HepG2 (cell line): ENCODE results near the gene NELL1. TPM values are rescaled to one million over a fixed set of nuclear protein-coding genes. Genes with fewer than 3 reads are reported as not detected.

Experiments used
- ATAC-seq: fragments of 200-7000 bp; cut with Tn5 transposase; 3 replicates; pipeline ENCODE4 v1.9.1; 2020; ENCODE audit warnings: mild to moderate bottlenecking, moderate library complexity
- BruUV-seq: library from RNA; stranded (reverse); fragments of 400-500 nt; replicated peaks from 2 replicates; lab custom pipeline; 2021; lab: Mats Ljungman, UMichigan
- CTCF ChIA-PET: fragments of 300-600 bp; formaldehyde crosslinking; extraction: SDS; loops from one replicate; lab custom pipeline; 2021; ENCODE audit warnings: low total read pairs, inconsistent platforms, low intra/inter-chr PET ratio; lab: Yijun Ruan, JAX
- POLR2A ChIA-PET: fragments of 350-600 bp; sonication (Branson Sonifier 250); formaldehyde crosslinking; loops from one replicate; lab custom pipeline; 2020; ENCODE audit warnings: antibody characterized with exemption, inconsistent platforms; lab: Yijun Ruan, JAX
- DNase-seq: peaks from one replicate; pipeline ENCODE4 v3.0.0-alpha.2; 2015; ENCODE audit warnings: low spot score
- FAIRE-seq: peaks from 3 replicates; lab custom pipeline; 2011; peaks lifted over from hg19 to GRCh38; lab: Jason Lieb, UNC
- H2AFZ ChIP-seq: one replicate; pipeline ENCODE4 v1.6.1; 2011; ENCODE audit warnings: low read length, inconsistent platforms
- H3K27ac ChIP-seq: fragments of 300-600 bp; 3 replicates; pipeline ENCODE4 v1.8.0; 2011; ENCODE audit warnings: mixed run types, mild to moderate bottlenecking, mixed read lengths, low read length, inconsistent platforms; ENCODE audit not compliant: insufficient read depth; ENCODE audit errors: extremely low read length
- H3K27me3 ChIP-seq, 2 experiments: fragments of 200-600 bp in 1 of 2; 2 replicates in 1 of 2; 3 replicates in 1 of 2; pipeline versions ENCODE4 v1.6.0 to v1.8.0; 2011; ENCODE audit warnings: low read length in 2 of 2, mild to moderate bottlenecking in 2 of 2, moderate library complexity in 2 of 2, inconsistent platforms in 1 of 2; ENCODE audit not compliant: insufficient read depth in 2 of 2, control insufficient read depth in 1 of 2
- H3K36me3 ChIP-seq, 2 experiments: fragments of 200-600 bp in 1 of 2; replicated peaks in 1 of 2; 2 replicates in 1 of 2; 3 replicates in 1 of 2; pipeline versions ENCODE4 v1.5.1 to v1.8.0; 2011; ENCODE audit warnings: low read length in 2 of 2, inconsistent platforms in 1 of 2; ENCODE audit not compliant: insufficient read depth in 2 of 2, control insufficient read depth in 1 of 2
- H3K4me1 ChIP-seq: 2 replicates; pipeline ENCODE4 v1.5.1; 2012; ENCODE audit warnings: low read length, inconsistent platforms; ENCODE audit not compliant: insufficient read depth
- H3K4me2 ChIP-seq: 2 replicates; pipeline ENCODE4 v1.6.0; 2011; ENCODE audit warnings: low read depth, low read length, inconsistent platforms
- H3K4me3 ChIP-seq, 3 experiments: fragments of 200-600 bp in 1 of 3; sonication (generic), shearing (Covaris generic) in 1 of 3; replicated peaks in 1 of 3; 2 replicates each; pipeline ENCODE4 v1.5.1; 2011 to 2016; ENCODE audit warnings: low read length in 3 of 3, inconsistent platforms in 2 of 3, low read depth in 2 of 3, mild to moderate bottlenecking in 2 of 3, control low read depth in 1 of 3, mixed read lengths in 1 of 3; ENCODE audit not compliant: insufficient read depth in 1 of 3
- H3K79me2 ChIP-seq: one replicate; pipeline ENCODE4 v1.6.1; 2011; ENCODE audit warnings: low read length, inconsistent platforms; ENCODE audit not compliant: insufficient read depth
- H3K9ac ChIP-seq: 2 replicates; pipeline ENCODE4 v1.6.0; 2011; ENCODE audit warnings: mild to moderate bottlenecking, low read depth, low read length, inconsistent platforms; ENCODE audit not compliant: insufficient read depth
- H3K9me3 ChIP-seq: 2 replicates; pipeline ENCODE4 v1.5.1; 2012; ENCODE audit warnings: mild to moderate bottlenecking, low read length
- H4K20me1 ChIP-seq: 2 replicates; pipeline ENCODE4 v1.6.0; 2011; ENCODE audit warnings: inconsistent platforms, mild to moderate bottlenecking, low read length, moderate library complexity; ENCODE audit not compliant: insufficient read depth
- AFF4 ChIP-seq: sonication (generic); formaldehyde crosslinking; IDR thresholded peaks from 2 replicates; pipeline ENCODE4 v1.4.0; 2020; ENCODE audit warnings: missing genetic modification reagents
- WGBS: methylation state at CpG from one replicate; pipeline ENCODE4 v1.1.6; 2017; ENCODE audit warnings: low lambda C conversion rate; 5-methylcytosine and 5-hydroxymethylcytosine counted together
- in situ Hi-C: cut with HindIII; loops from 2 replicates; pipeline ENCODE4 v1.10.0; 2017; ENCODE audit warnings: low pct_unique_long_range_greater_than_20kb; ENCODE audit not compliant: extremely low pct_ligation_motif_present
- intact Hi-C: fragments of 100-400 bp; cut with micrococcal nuclease; formaldehyde crosslinking; loops from one replicate; pipeline ENCODE4 v1.10.0; 2022; ENCODE audit not compliant: unreplicated experiment
- polyA plus RNA-seq, 8 experiments: library from polyadenylated mRNA; depleted of rRNA in 3 of 8; stranded (reverse) in 7 of 8; unstranded in 1 of 8; fragments of >200 nt; fragmentation: Illumina TruSeq in 4 of 8; extraction: Trizol in 4 of 8; gene quantifications; 2 replicates each; pipeline versions ENCODE4 v1.2.1 to v1.2.3, GENCODE V29; 2011 to 2016; ENCODE audit warnings: low read depth in 4 of 8, missing spikeins in 1 of 8, mixed read lengths in 1 of 8; ENCODE audit not compliant: insufficient read depth in 1 of 8
- total RNA-seq, 5 experiments: library from RNA; depleted of rRNA; stranded (reverse); fragments of >200 nt; fragmentation: Illumina TruSeq; extraction: Trizol; gene quantifications; 2 replicates each; pipeline ENCODE4 v1.2.3, GENCODE V29; 2016; ENCODE audit warnings: low read depth in 1 of 5
- TF ChIP-seq, protein P1 (sequence below), 2 experiments: sonication (generic) in 1 of 2; formaldehyde crosslinking in 1 of 2; IDR thresholded peaks; 2 replicates each; pipeline versions ENCODE4 v1.6.1 to v1.9.0; 2014 to 2022; ENCODE audit warnings: antibody characterized with exemption in 1 of 2, borderline replicate concordance in 1 of 2, inconsistent platforms in 1 of 2, low read depth in 1 of 2, missing genetic modification reagents in 1 of 2
- TF ChIP-seq, protein P2 (sequence below): fragments of 450-650 bp; IDR thresholded peaks from 2 replicates; pipeline ENCODE4 v1.6.1; 2016

NELL1 gene
- total and polyA plus RNA-seq, 2 of the 13 experiments (the other 11 are each of a cell fraction or from before 2014, with no cell fraction given) = not detected

DNA sequence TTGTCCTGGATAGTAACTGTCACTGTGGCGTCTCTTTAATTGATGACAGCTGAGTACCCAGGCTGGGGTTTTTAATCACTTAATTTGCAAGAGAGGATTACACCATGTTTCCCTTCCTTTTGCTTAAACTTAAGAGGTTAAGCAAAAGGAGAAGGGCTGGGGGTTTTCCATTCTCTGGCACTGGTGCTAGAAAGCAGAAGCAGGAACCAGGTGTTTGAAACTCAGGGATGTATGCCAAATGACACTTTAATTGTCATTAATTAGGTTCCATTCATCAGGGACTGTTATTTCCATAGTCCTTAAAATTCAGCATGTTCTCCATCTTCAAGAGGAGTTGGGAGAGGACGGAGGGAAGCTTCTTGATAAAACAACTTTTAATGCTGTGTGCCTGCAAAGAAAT is 746.2 kb downstream of the NELL1 start (continued):
- TF ChIP-seq, protein P1, sequence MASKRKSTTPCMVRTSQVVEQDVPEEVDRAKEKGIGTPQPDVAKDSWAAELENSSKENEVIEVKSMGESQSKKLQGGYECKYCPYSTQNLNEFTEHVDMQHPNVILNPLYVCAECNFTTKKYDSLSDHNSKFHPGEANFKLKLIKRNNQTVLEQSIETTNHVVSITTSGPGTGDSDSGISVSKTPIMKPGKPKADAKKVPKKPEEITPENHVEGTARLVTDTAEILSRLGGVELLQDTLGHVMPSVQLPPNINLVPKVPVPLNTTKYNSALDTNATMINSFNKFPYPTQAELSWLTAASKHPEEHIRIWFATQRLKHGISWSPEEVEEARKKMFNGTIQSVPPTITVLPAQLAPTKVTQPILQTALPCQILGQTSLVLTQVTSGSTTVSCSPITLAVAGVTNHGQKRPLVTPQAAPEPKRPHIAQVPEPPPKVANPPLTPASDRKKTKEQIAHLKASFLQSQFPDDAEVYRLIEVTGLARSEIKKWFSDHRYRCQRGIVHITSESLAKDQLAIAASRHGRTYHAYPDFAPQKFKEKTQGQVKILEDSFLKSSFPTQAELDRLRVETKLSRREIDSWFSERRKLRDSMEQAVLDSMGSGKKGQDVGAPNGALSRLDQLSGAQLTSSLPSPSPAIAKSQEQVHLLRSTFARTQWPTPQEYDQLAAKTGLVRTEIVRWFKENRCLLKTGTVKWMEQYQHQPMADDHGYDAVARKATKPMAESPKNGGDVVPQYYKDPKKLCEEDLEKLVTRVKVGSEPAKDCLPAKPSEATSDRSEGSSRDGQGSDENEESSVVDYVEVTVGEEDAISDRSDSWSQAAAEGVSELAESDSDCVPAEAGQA (IDR thresholded peaks at IDR 0.05; ENCODE audit: low read depth) = no peak
- TF ChIP-seq, protein P1 (CRISPR knock-in tag; IDR thresholded peaks at IDR 0.05; ENCODE audit: borderline replicate concordance) = no peak

DNA sequence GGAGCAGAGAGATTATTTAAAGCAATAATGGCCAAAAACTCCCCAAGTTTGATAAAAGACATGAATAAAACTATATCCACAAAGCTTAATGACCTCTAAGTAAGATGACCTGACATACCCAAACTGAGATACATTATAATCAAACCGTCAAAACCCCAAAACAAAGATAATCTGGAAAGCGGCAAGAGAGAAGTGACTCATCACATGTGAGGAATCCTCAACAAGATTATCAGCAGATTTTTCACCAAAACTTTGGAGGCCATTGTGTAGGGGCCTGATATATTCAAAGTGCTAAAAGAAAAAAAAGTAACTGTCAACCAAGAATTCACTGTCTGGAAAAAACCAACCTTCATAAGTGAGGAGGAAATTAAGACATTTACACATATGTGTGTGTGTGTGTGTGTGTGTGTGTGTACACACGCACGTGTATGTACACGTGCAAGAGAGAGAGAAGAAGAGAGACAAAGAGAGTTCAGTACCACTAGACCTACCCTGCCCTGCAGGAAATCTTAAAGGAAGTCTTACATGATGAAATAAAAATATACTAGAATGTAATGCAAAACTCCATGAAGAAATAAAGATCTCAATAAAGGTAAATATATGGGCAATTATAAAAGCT is 752.4 kb downstream of the NELL1 start:
- in situ Hi-C loops (no loop called here), intact Hi-C loops (no loop called here)
- CTCF ChIA-PET = no interaction called here
- H3K9me3 ChIP-seq = no peaks in the 10 kb centered on the region
- no peaks in the 10 kb centered on the region for H4K20me1 ChIP-seq
- no peaks in the 10 kb centered on the region for H3K36me3 ChIP-seq
- no peak overlapping the region for H3K27ac ChIP-seq
- H3K4me3 ChIP-seq = no peak overlapping the region
- no peaks in the 10 kb centered on the region for H3K4me1 ChIP-seq
- BruUV-seq = no TSS peak
- WGBS = 3% methylated on average over 5 of the region's 5 CpGs
- H3K79me2 ChIP-seq = no peaks in the 10 kb centered on the region
- no peaks in the 10 kb centered on the region for H3K27me3 ChIP-seq
- POLR2A ChIA-PET = no interaction called here
- H3K9ac ChIP-seq = no peak overlapping the region
- H3K4me2 ChIP-seq = no peak overlapping the region
- no peak for ATAC-seq
- FAIRE-seq = no peak
- no peak for DNase-seq
- no peak overlapping the region for H2AFZ ChIP-seq
- TF ChIP-seq AFF4 = no peak
- TF ChIP-seq, protein P2, sequence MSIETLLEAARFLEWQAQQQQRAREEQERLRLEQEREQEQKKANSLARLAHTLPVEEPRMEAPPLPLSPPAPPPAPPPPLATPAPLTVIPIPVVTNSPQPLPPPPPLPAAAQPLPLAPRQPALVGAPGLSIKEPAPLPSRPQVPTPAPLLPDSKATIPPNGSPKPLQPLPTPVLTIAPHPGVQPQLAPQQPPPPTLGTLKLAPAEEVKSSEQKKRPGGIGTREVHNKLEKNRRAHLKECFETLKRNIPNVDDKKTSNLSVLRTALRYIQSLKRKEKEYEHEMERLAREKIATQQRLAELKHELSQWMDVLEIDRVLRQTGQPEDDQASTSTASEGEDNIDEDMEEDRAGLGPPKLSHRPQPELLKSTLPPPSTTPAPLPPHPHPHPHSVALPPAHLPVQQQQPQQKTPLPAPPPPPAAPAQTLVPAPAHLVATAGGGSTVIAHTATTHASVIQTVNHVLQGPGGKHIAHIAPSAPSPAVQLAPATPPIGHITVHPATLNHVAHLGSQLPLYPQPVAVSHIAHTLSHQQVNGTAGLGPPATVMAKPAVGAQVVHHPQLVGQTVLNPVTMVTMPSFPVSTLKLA = peak; percentile 96
